ENCODE results near the gene IRGC. TPM values are rescaled to one million over a fixed set of nuclear protein-coding genes. Genes with fewer than 3 reads are reported as not detected.

IRGC gene
- total RNA-seq, 2 donors from 2014 or later, result not detected

DNA sequence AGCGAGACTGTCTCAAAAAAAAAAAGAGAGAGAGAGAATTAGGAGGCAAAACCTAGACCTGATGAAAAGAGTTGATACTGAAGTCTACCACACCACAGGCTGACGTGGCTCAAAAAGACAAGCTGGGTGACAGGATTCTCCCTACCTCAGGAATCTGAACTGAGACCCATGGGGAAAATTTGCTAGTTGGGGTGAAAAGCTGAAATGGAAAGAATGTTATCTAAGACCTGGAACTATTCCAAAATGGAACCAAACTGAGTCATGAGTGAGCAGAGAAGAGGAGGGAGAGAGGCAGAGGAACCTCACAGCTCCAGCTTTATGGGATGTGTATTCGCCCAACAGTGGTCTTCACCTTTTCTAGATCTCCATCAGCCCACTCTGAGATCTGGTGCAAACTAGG lies 27.2 kb downstream of the IRGC start:
- 95 to 100% methylated on average over 3 of the region's 3 CpGs for WGBS, 2 experiments (ENCODE audit: insufficient coverage in 1 of 2, insufficient read length in 1 of 2)
- peaks cover 79% of the 10 kb centered on the region for H3K36me3 ChIP-seq (ENCODE audit: control insufficient read depth, insufficient read depth, low read length)
- H3K27me3 ChIP-seq (ENCODE audit: control insufficient read depth, insufficient read depth, low read length, poor library complexity, severe bottlenecking), result no peaks in the 10 kb centered on the region
- Mint-ChIP-seq H3K27ac (no peak overlapping the region), H3K27me3 (ENCODE audit: insufficient read depth) (no peaks in the 10 kb centered on the region), H3K4me3 (no peak overlapping the region), H3K4me1 (peaks cover 22% of the 10 kb centered on the region), H3K36me3 (ENCODE audit: low read depth) (peaks cover 74% of the 10 kb centered on the region), H3K9me3 (no peaks in the 10 kb centered on the region)
- no peak overlapping the region for H3K9ac ChIP-seq (ENCODE audit: extremely low read depth, low read length, poor library complexity, severe bottlenecking)
- TF ChIP-seq, protein P1, sequence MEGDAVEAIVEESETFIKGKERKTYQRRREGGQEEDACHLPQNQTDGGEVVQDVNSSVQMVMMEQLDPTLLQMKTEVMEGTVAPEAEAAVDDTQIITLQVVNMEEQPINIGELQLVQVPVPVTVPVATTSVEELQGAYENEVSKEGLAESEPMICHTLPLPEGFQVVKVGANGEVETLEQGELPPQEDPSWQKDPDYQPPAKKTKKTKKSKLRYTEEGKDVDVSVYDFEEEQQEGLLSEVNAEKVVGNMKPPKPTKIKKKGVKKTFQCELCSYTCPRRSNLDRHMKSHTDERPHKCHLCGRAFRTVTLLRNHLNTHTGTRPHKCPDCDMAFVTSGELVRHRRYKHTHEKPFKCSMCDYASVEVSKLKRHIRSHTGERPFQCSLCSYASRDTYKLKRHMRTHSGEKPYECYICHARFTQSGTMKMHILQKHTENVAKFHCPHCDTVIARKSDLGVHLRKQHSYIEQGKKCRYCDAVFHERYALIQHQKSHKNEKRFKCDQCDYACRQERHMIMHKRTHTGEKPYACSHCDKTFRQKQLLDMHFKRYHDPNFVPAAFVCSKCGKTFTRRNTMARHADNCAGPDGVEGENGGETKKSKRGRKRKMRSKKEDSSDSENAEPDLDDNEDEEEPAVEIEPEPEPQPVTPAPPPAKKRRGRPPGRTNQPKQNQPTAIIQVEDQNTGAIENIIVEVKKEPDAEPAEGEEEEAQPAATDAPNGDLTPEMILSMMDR (conservative IDR thresholded peaks at IDR 0.05), result no peak
- H3K4me1 ChIP-seq (ENCODE audit: control insufficient read depth, insufficient read depth, low read length), result peaks cover 12% of the 10 kb centered on the region
- H3K4me3 ChIP-seq (ENCODE audit: low read length), result no peak overlapping the region
- no peak overlapping the region for H3K27ac ChIP-seq (ENCODE audit: low read depth, low read length)
- no peaks in the 10 kb centered on the region for H3K9me3 ChIP-seq (ENCODE audit: control insufficient read depth, low read length)
- no peak for DNase-seq

DNA sequence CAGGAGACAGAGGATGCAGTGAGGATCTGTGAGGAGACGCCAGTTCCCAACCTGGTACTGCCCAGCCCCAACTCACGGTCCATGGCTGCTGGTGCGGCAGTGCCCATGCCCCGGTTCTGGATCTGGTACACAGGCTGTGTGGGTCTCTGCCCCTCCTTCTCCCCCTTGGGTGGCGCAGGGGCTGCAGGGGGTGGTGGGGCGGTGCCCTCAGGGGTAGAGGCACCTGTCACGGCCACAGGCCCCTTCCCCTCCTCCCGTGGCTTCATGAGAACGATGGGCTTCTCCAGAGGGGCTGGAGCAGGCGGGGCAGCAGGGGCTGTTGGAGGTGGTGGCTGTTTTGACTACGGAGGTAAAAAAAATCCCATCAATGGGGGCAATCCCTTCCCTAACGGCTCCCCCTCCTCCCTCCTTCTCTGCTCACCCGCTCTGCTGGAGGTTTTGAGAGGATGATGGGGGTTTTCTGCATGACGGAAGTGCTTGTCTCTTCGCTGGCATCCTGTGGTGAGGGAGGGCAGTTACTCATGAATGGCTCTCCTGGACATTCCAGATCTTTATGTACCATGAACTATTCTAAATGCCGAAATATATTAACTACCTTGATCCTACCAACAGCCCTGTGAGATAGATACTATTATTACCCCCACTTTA lies 31.8 kb downstream of the IRGC start:
- peaks cover 22% of the 10 kb centered on the region for H3K4me1 Mint-ChIP-seq
- DNase-seq, result no peak
- peak overlapping the region; percentile 55 for H3K27ac Mint-ChIP-seq
- H3K4me1 ChIP-seq (ENCODE audit: control insufficient read depth, insufficient read depth, low read length), result peaks cover 6% of the 10 kb centered on the region
- WGBS, 2 experiments (ENCODE audit: insufficient coverage in 1 of 2, insufficient read length in 1 of 2), result 89 to 93% methylated on average over 3 to 14 of the region's 16 CpGs
- no peak overlapping the region for H3K9ac ChIP-seq (ENCODE audit: extremely low read depth, low read length, poor library complexity, severe bottlenecking)
- no peak overlapping the region for H3K27ac ChIP-seq (ENCODE audit: low read depth, low read length)
- no peak overlapping the region for H3K4me3 ChIP-seq (ENCODE audit: low read length)
- TF ChIP-seq, protein P1 (conservative IDR thresholded peaks at IDR 0.05), result no peak
- H3K27me3 Mint-ChIP-seq (ENCODE audit: insufficient read depth), result no peaks in the 10 kb centered on the region
- peaks cover 62% of the 10 kb centered on the region for H3K36me3 Mint-ChIP-seq (ENCODE audit: low read depth)
- peaks cover 69% of the 10 kb centered on the region for H3K36me3 ChIP-seq (ENCODE audit: control insufficient read depth, insufficient read depth, low read length)
- H3K9me3 Mint-ChIP-seq, result no peaks in the 10 kb centered on the region
- no peak overlapping the region for H3K4me3 Mint-ChIP-seq
- no peaks in the 10 kb centered on the region for H3K9me3 ChIP-seq (ENCODE audit: control insufficient read depth, low read length)
- H3K27me3 ChIP-seq (ENCODE audit: control insufficient read depth, insufficient read depth, low read length, poor library complexity, severe bottlenecking), result no peaks in the 10 kb centered on the region

DNA sequence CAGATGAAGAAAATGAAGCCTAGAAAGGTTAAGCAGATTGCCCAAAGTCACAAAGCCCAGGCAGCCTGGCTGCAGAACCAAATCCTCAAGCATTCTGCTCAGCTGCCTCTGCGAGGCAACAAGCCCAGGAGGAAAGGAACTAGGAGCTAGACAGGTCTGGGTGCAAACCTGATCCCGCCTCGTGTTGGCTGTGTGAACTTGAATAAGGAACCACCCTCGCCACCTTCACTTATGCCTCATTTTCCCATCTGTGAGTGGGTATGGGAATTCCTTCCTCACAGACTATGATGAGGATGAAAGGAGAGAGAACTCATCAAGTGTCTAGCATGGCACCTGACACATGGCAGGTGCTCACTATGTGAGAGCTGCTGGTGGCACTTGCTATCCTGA lies 32.3 kb downstream of the IRGC start:
- Histone ChIP-seq H3K9ac (ENCODE audit: extremely low read depth, low read length, poor library complexity, severe bottlenecking) (no peak overlapping the region), H3K27ac (ENCODE audit: low read depth, low read length) (no peak overlapping the region), H3K4me3 (ENCODE audit: low read length) (no peak overlapping the region), H3K9me3 (ENCODE audit: control insufficient read depth, low read length) (no peaks in the 10 kb centered on the region), H3K4me1 (ENCODE audit: control insufficient read depth, insufficient read depth, low read length) (peaks cover 6% of the 10 kb centered on the region), H3K27me3 (ENCODE audit: control insufficient read depth, insufficient read depth, low read length, poor library complexity, severe bottlenecking) (no peaks in the 10 kb centered on the region), H3K36me3 (ENCODE audit: control insufficient read depth, insufficient read depth, low read length) (peaks cover 63% of the 10 kb centered on the region)
- Mint-ChIP-seq H3K36me3 (ENCODE audit: low read depth) (peaks cover 61% of the 10 kb centered on the region), H3K27me3 (ENCODE audit: insufficient read depth) (no peaks in the 10 kb centered on the region), H3K4me3 (no peak overlapping the region), H3K4me1 (peaks cover 27% of the 10 kb centered on the region), H3K9me3 (no peaks in the 10 kb centered on the region), H3K27ac (peak overlapping the region; percentile 55)
- TF ChIP-seq, protein P1 (conservative IDR thresholded peaks at IDR 0.05), result no peak
- 81 to 100% methylated on average over 1 to 3 of the region's 4 CpGs for WGBS, 2 experiments (ENCODE audit: insufficient coverage in 1 of 2, insufficient read length in 1 of 2)
- no peak for DNase-seq
